HG03342 (cell line): ENCODE results near the gene SLC35B3.
"Not testable (repeated sequence)": the region's sequence is repeated elsewhere in the genome, so short reads cannot be mapped to it uniquely, and the experiment has no call there.

Source experiments
- ATAC-seq: cut with Tn5 transposase; IDR thresholded peaks from one replicate; pipeline ENCODE4 v1.9.1; 2021; ENCODE audit warnings: mild to moderate bottlenecking, moderate library complexity; ENCODE audit not compliant: unreplicated experiment

Gene SLC35B3

DNA sequence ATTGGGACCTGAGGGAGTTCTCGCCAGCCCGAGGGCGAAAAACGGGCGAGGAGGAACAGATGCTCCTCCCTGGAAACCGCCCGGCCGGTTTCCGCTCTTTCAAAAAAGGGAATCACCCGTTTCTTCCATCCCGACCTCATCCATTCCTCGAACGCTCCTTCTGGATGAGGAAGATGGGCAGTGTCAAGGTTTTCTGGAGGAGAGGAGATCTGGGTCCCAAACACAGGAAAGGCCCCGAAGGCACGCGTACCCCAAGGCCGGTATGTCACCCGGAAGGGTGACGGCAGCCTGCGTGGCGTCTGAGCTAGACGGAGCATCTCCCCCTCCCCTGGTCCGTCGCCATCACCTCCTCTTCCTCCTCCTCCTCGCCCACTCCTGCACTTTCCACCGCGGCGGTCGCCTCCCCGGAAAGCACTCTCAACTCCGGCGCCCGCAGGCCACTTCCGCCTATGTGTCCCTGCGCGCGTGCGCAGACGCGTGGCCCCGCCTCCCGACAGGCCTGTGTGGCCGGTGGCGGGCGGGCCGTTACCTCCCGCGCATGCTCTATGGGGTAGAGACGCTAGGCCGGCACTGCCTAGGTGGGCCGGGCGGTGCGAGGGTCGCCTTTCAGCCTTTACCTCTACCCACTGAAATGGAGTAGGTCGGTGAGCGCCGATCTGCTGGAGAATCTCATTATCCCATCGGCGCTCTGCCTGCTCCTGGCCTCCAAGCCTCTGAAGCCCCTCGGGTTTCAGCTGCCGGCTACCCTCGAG lies at the start of gene SLC35B3:
Gene SLC35B3, minus strand, starts transcription at position 453 of the 752 bp plus-strand sequence.
- ATAC-seq, result peak; percentile 95

DNA sequence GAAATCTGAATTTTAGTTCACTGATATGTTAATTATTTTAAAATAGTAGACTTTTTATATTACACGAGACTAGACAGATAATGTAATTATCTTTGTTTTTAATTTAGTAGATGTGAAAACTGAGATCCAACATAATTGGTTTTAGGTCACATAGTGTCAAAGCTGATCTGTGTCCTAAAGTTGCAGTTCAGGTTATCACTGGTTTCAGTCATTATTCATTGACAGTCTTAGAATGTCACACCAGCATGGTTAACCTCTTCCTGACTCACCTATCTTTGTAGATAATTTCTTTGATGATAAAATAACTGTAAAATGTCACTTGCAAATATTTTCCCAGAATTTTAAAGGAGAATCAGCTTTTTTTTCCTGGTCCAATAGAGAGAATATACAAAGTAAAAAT lies 48.3 kb upstream of the SLC35B3 start:
- ATAC-seq, result no peak

DNA sequence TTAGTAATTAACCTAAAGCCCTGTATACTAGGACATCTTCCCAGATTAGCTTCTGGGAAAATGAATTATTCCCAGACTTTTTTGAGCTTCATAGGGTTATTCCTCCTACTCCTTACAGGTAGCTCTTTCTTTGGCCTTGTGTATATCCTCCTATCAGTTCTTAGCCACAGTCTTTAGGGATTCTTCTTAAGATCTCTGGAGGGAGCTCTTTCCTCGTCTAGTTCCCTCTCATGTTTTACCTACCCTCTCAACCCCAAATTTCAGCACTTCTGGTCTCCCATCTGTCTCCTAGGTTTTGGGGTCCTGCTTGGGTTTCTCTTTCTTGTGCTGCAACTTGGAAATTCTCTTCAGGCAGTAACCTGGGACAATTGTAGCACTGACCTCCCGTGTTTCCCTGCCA lies 46.4 kb upstream of the SLC35B3 start:
- peak; percentile 66 for ATAC-seq

DNA sequence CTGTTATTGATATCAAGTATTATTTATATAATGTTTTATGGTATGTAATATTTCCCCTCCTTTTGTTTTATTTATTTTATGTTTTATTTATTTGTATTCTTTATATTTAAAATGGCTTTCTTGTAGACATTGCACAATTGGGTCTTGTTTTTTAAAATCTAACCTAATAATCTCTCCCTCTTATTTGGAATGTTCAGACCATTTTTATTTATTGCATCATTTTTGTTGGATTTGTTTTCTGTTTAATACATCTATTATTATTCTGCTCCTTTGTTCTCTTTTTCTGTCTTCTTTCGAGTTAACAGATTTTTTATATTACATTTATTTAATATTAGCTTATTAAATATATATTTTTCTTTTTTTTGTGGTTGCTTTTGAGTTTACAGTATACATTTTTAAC lies 43.1 kb upstream of the SLC35B3 start:
- ATAC-seq, result no peak

DNA sequence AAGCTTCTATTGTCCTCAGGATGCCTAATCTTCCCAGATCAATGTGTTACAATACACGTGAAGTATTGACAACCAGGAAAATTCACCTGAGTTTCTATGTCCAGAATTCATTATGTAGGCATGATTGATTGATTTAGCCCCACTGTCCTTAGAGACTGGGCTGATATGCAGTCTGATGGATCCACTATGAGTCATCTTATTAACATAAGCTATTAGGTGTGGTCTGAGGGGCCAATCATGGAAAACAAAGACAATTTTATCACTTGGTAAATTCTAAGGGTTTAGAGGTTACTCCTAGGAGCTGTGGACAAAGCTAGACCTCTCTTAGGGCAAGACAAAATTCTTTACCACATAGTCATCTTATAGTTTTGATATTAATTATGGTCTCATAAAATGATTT lies 41.3 kb upstream of the SLC35B3 start:
- no peak for ATAC-seq

DNA sequence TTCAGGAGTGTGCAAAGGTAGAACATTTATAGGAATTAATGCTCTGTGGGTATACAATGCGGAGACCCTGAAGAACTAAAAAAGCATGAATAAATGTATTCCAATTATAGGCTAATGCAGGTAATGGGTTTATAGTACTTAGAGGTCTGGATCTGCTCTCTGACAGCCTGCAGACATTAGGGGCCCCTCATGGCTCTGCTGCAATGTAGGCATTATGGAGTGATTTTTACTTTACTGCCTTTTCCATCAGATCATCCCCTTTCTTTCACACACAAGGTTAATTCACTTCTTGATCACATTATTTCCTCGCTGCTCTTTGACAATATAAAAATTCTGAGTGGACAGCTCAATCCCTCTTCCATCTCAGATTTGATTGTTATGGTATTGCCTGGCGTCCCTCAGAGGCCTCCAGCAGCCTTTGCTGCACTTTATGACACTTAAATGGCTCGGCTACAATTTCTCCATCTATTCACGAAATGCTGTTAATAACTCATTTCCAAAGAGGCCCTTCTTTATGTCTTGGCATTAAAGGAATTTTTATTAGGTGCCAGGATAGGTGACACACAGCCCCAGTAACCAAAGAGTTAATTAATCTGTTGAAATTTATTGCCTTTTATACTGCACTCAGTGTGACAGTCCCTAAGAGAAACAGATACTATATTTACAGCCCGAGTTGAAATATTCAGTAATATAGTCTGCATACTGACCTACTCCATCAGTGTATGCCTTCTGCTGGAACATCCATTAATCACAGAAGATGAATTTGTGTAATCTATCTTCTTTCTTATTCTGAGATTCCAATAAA lies 33.4 kb upstream of the SLC35B3 start:
- ATAC-seq, result no peak

DNA sequence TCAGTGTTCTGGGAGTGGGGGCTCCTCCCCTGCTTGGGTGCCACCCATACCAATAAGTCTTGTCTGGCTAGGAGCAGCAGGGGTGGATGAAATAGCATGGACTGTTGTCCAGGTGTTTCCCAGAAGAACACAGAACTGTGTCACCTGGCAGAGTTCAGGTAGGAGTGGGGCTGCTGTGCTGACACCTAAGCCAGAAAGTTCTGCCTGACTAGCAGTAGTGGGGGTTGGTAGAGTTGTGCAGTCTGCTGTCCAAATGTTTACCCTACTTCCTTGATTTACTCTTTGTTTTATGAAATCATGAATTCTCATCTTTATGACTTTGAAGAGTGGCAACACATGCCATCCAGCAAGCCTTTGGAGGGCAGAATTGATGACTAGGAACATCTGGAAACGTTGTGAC lies 27.3 kb upstream of the SLC35B3 start:
- no peak for ATAC-seq

DNA sequence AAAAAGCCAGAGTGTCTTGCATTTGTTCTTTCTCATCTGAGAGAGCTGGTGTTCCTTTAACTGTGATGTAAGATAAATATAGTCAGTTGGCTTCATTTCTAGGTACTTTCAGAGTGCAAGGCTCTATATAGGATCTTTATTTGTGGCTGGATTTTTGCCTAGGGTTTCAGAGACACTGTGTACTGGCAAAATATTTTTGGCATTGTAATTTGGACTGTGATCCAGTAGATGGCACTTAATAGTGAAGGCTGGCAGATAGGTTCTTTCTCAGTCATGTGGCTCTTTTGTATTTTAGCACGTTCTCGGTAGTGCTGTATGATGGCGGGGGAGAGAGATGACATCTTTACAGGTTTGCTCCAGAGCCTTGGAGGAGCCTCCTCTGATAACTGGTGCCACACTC lies 26.8 kb upstream of the SLC35B3 start:
- no peak for ATAC-seq

DNA sequence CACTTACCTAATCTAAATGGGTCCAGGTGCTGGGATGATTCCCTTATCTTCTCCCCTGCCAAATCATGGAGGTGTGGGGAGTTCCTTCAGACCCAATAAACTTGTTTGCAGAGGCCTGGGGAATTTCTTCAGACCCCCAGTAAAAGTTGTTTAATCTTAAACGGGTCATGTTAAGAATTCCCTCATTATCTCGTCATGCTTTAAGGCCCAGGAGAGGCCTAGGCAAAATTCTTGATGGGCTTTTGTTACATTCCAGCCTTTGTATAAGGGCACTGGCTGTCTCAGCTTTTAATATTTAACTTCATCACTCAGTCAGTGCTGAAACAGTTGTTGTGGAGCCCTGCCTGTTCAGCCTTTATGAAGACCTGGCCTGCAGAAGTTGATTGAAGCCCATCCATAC lies 11.0 kb upstream of the SLC35B3 start:
- no peak for ATAC-seq

DNA sequence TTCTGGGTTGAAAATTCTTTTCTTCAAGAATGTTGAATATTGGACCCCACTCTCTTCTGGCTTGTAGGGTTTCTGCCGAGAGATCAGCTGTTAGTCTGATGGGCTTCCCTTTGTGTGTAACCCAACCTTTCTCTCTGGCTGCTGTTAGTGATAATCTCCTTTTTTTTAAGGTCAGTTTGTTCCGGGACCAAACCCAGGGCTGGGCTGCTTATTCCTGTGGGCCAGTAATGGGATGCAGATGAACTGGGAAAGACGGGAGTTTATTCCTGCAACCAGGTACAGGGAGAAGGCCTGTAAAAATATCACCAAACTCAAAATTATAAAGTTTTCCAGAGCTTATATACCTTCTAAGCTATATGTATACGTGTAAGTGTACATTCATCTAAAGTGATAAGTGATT lies 10.6 kb upstream of the SLC35B3 start:
- not testable (repeated sequence) for ATAC-seq

DNA sequence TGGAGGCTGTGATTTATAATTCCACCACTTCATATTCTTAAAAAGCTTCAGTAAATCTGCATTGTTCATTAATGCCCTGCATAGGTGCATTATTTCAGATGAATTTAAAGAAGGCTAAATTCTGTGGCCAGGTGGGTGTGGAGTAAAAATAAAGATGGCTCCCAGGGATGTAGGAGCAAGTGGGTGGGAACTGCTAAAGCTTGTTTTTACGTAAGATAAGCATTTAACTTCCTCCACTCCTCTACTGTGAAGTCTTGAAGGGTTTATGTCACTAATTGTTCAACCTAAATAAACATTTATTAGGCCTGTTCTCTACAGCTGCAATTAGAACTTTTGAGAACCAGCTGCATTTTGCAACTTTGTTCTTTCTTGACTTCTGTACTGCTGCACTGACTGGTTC lies 6.8 kb upstream of the SLC35B3 start:
- ATAC-seq, result no peak

DNA sequence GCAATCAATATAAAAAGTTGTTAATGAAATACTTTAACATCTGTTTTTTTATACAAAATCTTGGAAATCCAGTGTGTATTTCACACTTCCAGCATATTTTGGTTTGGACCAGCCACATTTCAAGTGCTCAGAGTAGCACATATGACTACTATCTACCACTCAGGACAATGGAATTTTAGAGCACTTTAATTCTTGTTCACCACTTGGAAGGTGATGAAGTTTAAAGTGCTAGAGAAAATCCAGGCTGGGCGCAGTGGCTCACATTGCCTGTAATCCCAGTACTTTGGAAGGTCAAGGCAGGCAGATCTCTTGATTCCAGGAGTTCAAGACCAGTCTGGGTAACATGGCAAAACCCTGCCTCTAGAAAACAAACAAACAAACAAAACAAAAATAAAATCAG lies 6.1 kb upstream of the SLC35B3 start:
- ATAC-seq, result no peak

DNA sequence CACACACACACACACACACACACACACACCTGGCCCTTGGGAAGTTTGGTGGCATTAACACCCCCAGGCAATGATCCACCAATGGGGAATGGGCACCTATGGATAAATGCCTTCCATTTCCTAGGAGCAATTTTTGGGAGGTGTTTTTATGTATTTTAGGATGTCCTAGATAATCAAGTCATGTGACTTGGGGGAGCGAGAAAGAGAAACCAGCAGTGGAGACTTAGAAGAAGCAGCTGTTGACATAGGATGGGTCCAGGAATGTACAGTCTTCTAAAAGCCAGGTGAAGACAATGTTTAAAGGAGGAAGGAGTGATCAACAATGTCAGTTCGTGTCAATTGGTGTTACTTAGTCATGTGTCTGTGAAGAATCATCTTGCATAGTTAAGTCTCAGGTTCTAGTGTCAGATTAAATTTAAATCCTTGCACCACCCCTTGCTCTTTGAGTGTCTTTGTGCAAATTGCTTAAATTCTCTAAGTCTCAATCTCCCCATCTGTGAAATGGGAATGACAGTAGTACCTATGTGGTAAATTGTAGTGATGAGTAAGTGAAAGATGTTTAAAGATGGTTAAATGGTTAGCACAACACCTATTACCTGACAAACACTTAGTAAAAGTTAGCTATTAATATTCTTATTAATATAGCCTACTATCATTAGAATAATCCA lies 4.4 kb upstream of the SLC35B3 start:
- ATAC-seq, result no peak

DNA sequence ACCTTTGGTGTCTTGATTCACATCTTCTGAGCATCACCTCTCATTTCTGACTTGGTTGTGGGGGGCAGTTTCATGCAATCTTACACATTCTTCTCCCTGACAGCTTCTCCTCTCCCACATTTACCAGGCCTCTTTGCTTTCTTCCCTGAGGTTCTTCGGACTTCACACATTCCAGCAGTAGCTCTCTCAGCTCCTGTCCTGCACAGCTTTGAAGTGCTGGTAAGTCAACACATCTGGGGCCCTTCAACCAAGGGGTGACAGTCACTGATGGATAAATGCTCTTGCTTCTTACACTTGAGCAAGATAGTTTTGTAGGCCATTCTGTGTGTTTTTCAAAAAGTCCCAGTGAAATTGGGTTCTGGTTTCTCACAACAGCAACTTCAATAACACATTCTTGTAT lies 2.5 kb upstream of the SLC35B3 start:
- ATAC-seq, result no peak

DNA sequence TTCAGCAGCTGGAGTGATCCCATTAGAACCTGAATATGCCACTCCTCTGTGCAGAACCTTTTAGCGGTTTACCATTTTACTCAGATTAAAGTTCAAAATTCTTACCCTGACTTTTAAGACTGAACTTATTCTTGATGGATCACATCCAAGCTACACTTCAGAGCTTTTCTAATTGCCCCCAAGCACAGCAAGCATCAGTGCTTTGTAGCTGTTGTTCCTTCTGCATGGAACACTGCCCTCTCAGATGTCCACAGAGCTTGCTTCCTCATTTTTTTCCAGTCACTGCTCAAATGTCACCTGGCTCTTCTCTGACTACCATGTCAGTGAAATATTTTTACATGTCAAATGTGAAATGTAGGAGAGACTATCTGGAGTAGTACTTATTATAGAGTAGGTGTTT lies 1.6 kb upstream of the SLC35B3 start:
- no peak for ATAC-seq

DNA sequence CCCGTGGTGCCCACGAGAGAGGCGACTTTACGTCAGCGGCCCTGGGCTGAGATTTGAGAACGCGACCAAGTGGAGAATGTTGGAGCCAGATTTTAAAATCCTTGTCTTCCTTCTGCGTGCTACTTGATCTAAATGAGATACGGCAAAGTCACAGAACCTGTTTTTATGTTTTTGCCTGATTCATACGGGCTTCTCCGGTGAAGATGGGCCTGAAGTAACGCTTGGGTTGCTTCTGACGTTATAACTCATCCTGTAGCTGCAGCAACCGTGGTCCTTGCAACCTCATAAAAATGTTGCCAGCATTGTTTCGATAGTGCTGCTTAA lies 462 bp upstream of the SLC35B3 start:
- ATAC-seq, result no peak

DNA sequence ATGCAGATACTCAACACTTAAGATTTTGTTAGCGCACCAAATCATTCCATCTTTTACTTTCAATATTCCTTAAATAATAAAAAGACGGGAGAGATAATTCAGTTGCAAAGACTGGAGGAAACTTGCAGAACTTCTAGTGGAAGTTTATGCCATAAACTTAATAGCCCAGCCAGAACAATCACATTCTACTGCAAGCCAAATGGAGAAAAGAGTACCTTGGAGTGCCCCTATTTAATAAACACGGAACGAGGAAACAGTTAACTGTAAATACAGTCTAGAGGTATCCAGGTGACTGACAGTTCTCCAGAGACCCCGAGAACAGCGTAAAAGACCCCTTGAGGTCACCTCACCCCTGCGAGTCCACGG lies 635 bp downstream of the SLC35B3 start:
- ATAC-seq, result peak; percentile 26

DNA sequence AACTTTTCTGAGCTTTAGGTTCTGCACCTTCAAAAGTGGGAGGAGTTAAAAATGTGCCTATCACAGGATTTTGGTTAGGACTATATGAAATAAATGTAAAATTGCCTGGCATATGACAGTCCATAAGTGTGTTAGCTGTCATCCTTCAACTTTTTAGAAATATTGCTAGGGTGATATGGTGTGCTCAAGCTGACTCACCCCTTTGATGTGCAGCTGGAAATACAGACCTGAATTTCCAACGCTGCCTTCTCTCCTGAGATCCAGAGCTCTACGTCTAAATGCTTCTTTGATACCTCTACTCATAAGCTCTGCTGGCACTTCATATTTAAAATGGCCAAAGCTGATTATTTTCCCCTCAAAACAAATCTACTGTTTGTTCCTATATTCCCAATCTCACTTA lies 2.7 kb downstream of the SLC35B3 start:
- no peak for ATAC-seq

DNA sequence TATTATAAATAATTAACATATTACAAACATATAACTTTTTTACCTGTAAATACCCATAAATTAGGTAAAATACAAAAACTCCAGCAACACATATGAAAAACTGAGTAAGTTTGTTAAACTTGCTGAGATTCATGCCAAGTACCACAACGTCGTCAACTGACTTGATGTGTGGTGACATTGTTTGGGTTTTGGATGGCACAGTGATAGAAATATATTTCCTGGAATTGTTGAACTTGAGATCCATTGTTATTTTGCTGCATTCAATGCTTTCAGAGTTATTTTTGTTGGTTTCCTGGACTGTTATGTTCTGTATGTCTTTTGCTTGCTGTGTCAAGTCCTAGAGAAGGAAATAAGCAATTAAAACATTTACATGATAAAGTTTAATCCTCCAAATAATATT lies 5.5 kb downstream of the SLC35B3 start:
- no peak for ATAC-seq

DNA sequence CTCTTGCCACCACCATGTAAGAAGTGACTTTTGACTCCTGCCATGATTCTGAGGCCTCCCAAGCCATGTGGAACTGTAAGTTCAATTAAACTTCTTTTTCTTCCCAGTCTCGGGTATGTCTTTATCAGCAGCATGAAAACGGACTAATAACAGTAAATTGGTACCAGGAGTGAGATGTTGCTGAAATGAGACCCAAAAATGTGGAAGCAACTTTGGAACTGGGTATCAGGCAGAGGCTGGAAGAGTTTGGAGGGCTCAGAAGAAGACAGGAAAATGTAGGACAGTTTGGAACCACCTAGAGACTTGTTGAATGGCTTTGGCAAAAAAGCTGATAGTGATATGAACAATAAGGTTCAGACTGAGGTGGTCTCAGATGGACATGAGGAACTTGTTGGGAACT lies 8.8 kb downstream of the SLC35B3 start:
- ATAC-seq, result not testable (repeated sequence)

DNA sequence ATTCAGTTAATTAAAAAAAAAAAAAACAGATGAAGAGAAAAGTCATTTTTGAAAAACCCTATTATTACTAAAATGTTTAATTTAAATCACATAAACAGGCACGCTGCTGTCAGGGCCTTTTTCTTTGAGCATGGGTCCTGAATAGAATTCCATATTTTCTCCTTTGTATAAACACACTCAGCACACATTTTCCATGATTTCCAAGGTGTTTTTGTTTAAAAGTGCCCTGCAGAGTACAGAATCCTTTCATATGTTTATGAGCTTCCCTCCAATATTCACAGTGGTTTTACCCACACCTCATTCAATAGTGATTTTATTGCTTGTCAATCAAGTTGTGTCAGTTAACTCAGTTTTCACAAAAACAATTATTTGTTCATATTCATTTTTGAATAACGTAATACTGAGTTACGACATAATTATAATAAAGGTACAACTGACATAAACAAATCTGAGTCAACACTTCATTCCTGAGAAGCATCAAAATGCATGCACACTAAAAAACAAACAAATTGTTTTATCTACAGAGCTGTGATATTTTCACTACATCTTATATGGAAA lies 15.2 kb downstream of the SLC35B3 start:
- ATAC-seq, result no peak

DNA sequence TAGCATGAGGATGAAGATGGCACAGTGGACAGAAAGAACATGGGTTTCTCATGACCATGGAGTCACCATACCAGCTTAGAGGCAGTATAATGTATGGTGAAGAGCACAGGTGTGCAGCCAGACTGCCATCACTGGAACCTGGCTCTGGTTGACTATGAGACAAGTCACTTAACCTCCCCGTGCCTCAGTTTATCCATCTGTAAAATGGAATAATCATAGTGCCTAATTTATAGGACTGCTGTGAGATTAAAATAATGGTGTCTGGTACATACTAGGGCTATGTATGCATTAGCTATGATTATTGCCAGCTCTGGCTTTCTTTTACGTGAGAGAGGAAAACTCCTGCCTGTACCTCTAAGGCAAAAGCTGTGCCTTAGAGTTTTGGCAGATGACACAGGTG lies 19.4 kb downstream of the SLC35B3 start:
- ATAC-seq, result no peak
